Measurements from ENCODE around the gene MYRFL.

MYRFL gene

DNA sequence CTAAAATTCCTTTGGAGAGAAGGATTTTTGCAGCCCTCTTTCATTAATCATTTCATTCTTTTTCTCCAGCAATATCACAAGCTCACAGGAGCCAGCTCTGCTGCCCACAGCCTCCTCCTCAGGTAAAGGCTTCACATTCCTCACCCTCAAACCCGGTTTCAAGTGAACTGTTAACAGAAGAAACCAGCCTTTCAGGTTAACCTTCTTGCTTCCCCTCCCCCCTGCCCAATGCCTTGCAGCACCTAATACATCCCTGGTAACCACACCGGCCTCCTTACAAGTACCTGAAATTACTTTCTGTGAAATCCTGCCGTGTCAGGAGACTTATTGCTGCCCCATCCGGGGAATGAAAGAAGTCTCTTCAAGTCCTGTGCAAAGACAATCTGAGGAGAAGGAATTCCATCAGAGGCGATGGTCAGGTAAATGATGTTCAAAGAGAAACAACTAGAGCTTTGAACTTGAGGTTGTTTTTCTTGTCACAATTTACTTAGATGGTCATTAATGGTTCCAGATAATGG, 111.2 kb downstream of the MYRFL start:
- no peaks in the 10 kb centered on the region for H3K9me3 ChIP-seq (ENCODE audit: insufficient read depth, low read length)
- no peak overlapping the region for H3K4me2 ChIP-seq (ENCODE audit: low read length)
- H3K79me2 ChIP-seq (ENCODE audit: low read length) = no peaks in the 10 kb centered on the region
- no peaks in the 10 kb centered on the region for H3K27me3 ChIP-seq (ENCODE audit: low read depth, low read length)
- H2AFZ ChIP-seq (ENCODE audit: low read depth, low read length) = no peak overlapping the region
- H4K20me1 ChIP-seq (ENCODE audit: insufficient read depth, low read length) = no peaks in the 10 kb centered on the region
- H3K4me3 ChIP-seq (ENCODE audit: low read length) = no peak overlapping the region
- no peak overlapping the region for H3K27ac ChIP-seq (ENCODE audit: low read length)
- H3K9ac ChIP-seq (ENCODE audit: low read length) = no peak overlapping the region
- no peaks in the 10 kb centered on the region for H3K4me1 ChIP-seq (ENCODE audit: low read length)
- TF ChIP-seq EZH2phosphoT487 (IDR thresholded peaks at IDR 0.05; ENCODE audit: low read depth) = no peak
- no peak for TF ChIP-seq CTCF (IDR thresholded peaks at IDR 0.05; ENCODE audit: low read depth, low read length)
- H3K36me3 ChIP-seq (replicated peaks; ENCODE audit: low read depth, low read length) = no peaks in the 10 kb centered on the region

DNA sequence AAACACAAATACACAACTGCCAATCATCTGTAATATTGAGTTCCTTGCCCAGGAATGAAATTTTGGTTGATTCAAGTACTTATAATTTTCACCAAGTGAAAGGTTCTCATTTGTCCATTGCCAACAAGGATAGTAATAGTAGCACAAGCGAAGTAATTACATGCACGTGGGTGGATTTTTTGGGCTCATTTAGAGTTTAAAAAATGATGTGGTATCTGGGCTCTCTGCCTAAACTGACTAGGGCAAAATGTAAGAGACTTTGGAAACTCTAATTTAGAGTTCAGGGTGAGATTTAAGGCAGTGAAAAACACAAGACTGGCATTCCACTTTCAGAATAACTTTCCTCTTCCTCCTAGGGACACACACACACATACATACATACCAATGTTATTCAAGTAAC, 111.7 kb downstream of the MYRFL start:
- no peak for TF ChIP-seq EZH2phosphoT487 (IDR thresholded peaks at IDR 0.05; ENCODE audit: low read depth)
- TF ChIP-seq CTCF (IDR thresholded peaks at IDR 0.05; ENCODE audit: low read depth, low read length) = no peak
- H3K9ac ChIP-seq (ENCODE audit: low read length) = no peak overlapping the region
- H3K36me3 ChIP-seq (replicated peaks; ENCODE audit: low read depth, low read length) = no peaks in the 10 kb centered on the region
- H3K9me3 ChIP-seq (ENCODE audit: insufficient read depth, low read length) = no peaks in the 10 kb centered on the region
- no peak overlapping the region for H3K27ac ChIP-seq (ENCODE audit: low read length)
- no peak overlapping the region for H2AFZ ChIP-seq (ENCODE audit: low read depth, low read length)
- no peak overlapping the region for H3K4me2 ChIP-seq (ENCODE audit: low read length)
- no peak overlapping the region for H3K4me3 ChIP-seq (ENCODE audit: low read length)
- H3K4me1 ChIP-seq (ENCODE audit: low read length) = no peaks in the 10 kb centered on the region
- no peaks in the 10 kb centered on the region for H3K27me3 ChIP-seq (ENCODE audit: low read depth, low read length)
- H4K20me1 ChIP-seq (ENCODE audit: insufficient read depth, low read length) = no peaks in the 10 kb centered on the region
- H3K79me2 ChIP-seq (ENCODE audit: low read length) = no peaks in the 10 kb centered on the region

GRCh38 chr12:69947123-69947522, 122.1 kb downstream of the MYRFL start:
- H3K4me1 ChIP-seq (ENCODE audit: low read length) = peaks cover 6% of the 10 kb centered on the region; the same call in 1 of the 2 replicates
- no peak overlapping the region for H2AFZ ChIP-seq (ENCODE audit: low read depth, low read length)
- no peaks in the 10 kb centered on the region for H3K79me2 ChIP-seq (ENCODE audit: low read length)
- no peaks in the 10 kb centered on the region for H4K20me1 ChIP-seq (ENCODE audit: insufficient read depth, low read length)
- H3K9me3 ChIP-seq (ENCODE audit: insufficient read depth, low read length) = no peaks in the 10 kb centered on the region
- H3K36me3 ChIP-seq (replicated peaks; ENCODE audit: low read depth, low read length) = no peaks in the 10 kb centered on the region
- H3K4me3 ChIP-seq (ENCODE audit: low read length) = no peak overlapping the region
- no peak for TF ChIP-seq EZH2phosphoT487 (IDR thresholded peaks at IDR 0.05; ENCODE audit: low read depth)
- TF ChIP-seq CTCF (IDR thresholded peaks at IDR 0.05; ENCODE audit: low read depth, low read length) = no peak
- no peaks in the 10 kb centered on the region for H3K27me3 ChIP-seq (ENCODE audit: low read depth, low read length)
- H3K4me2 ChIP-seq (ENCODE audit: low read length) = no peak overlapping the region
- no peak overlapping the region for H3K27ac ChIP-seq (ENCODE audit: low read length)
- H3K9ac ChIP-seq (ENCODE audit: low read length) = no peak overlapping the region

- TF ChIP-seq CTCF (IDR thresholded peaks at IDR 0.05; ENCODE audit: low read depth, low read length) = no peak
- TF ChIP-seq EZH2phosphoT487 (IDR thresholded peaks at IDR 0.05; ENCODE audit: low read depth) = no peak
- Histone ChIP-seq H3K4me1 (ENCODE audit: low read length) (peaks cover 6% of the 10 kb centered on the region; the same call in 1 of the 2 replicates), H3K9ac (ENCODE audit: low read length) (no peak overlapping the region), H3K9me3 (ENCODE audit: insufficient read depth, low read length) (no peaks in the 10 kb centered on the region), H3K27ac (ENCODE audit: low read length) (no peak overlapping the region), H4K20me1 (ENCODE audit: insufficient read depth, low read length) (no peaks in the 10 kb centered on the region), H2AFZ (ENCODE audit: low read depth, low read length) (no peak overlapping the region), H3K27me3 (ENCODE audit: low read depth, low read length) (no peaks in the 10 kb centered on the region), H3K4me2 (ENCODE audit: low read length) (no peak overlapping the region), H3K4me3 (ENCODE audit: low read length) (no peak overlapping the region), H3K79me2 (ENCODE audit: low read length) (no peaks in the 10 kb centered on the region), H3K36me3 (replicated peaks; ENCODE audit: low read depth, low read length) (no peaks in the 10 kb centered on the region)
Measured at GRCh38 chr12:69947897-69948296, 122.9 kb downstream of the MYRFL start.

All from OCI-LY3 (cell line).